Measurements from ENCODE around the gene GRIA1. TPM values are rescaled to one million over a fixed set of nuclear protein-coding genes. Genes with fewer than 3 reads are reported as not detected.
"Not testable (repeated sequence)": the region's sequence is repeated elsewhere in the genome, so short reads cannot be mapped to it uniquely, and the experiment has no call there.

Gene GRIA1
- polyA plus RNA-seq, 4 donors: 1.4 to 5.4 (median 4.1) TPM

- no peak for DNase-seq (ENCODE audit: low read depth in 4 of 4, low spot score in 3 of 4)
Measured at GRCh38 chr5:153711755-153712154, 221.3 kb downstream of the GRIA1 start.

- no peak for DNase-seq (ENCODE audit: low read depth in 4 of 4, low spot score in 3 of 4)
Measured at GRCh38 chr5:153712946-153713345, 222.5 kb downstream of the GRIA1 start.

- no peak for DNase-seq (ENCODE audit: low read depth in 4 of 4, low spot score in 3 of 4)
Measured at GRCh38 chr5:153713943-153714342, 223.5 kb downstream of the GRIA1 start.

- no peak for DNase-seq (ENCODE audit: low read depth in 4 of 4, low spot score in 3 of 4)
Measured at GRCh38 chr5:153714798-153715197, 224.3 kb downstream of the GRIA1 start.

- no peak for DNase-seq (ENCODE audit: low read depth in 4 of 4, low spot score in 3 of 4)
Measured at GRCh38 chr5:153717287-153717686, 226.8 kb downstream of the GRIA1 start.

- DNase-seq (ENCODE audit: low read depth in 4 of 4, low spot score in 3 of 4): no peak
Measured at GRCh38 chr5:153718713-153719112, 228.2 kb downstream of the GRIA1 start.

GRCh38 chr5:153719324-153719723 lies 228.9 kb downstream of the GRIA1 start:
- no peak for DNase-seq (ENCODE audit: low read depth in 4 of 4, low spot score in 3 of 4)

- DNase-seq (ENCODE audit: low read depth in 4 of 4, low spot score in 3 of 4): not testable (repeated sequence)
Measured at GRCh38 chr5:153723022-153723610, 232.6 kb downstream of the GRIA1 start.

- DNase-seq (ENCODE audit: low read depth in 4 of 4, low spot score in 3 of 4): no peak
Measured at GRCh38 chr5:153742060-153742459, 251.6 kb downstream of the GRIA1 start.

- DNase-seq (ENCODE audit: low read depth in 4 of 4, low spot score in 3 of 4): no peak
Measured at GRCh38 chr5:153744751-153745150, 254.3 kb downstream of the GRIA1 start.

- DNase-seq (ENCODE audit: low read depth in 4 of 4, low spot score in 3 of 4): no peak
Measured at GRCh38 chr5:153745778-153746395, 255.4 kb downstream of the GRIA1 start.

GRCh38 chr5:153746440-153746839 lies 256.0 kb downstream of the GRIA1 start:
- no peak for DNase-seq (ENCODE audit: low read depth in 4 of 4, low spot score in 3 of 4)

- no peak for DNase-seq (ENCODE audit: low read depth in 4 of 4, low spot score in 3 of 4)
Measured at GRCh38 chr5:153748823-153749222, 258.4 kb downstream of the GRIA1 start.

- DNase-seq (ENCODE audit: low read depth in 4 of 4, low spot score in 3 of 4): no peak
Measured at GRCh38 chr5:153749960-153750359, 259.5 kb downstream of the GRIA1 start.

- DNase-seq (ENCODE audit: low read depth in 4 of 4, low spot score in 3 of 4): no peak
Measured at GRCh38 chr5:153751251-153751650, 260.8 kb downstream of the GRIA1 start.

GRCh38 chr5:153752890-153753289 lies 262.4 kb downstream of the GRIA1 start:
- DNase-seq (ENCODE audit: low read depth in 4 of 4, low spot score in 3 of 4): no peak

- DNase-seq (ENCODE audit: low read depth in 4 of 4, low spot score in 3 of 4): no peak
Measured at GRCh38 chr5:153753645-153754432, 263.4 kb downstream of the GRIA1 start.

- DNase-seq (ENCODE audit: low read depth in 4 of 4, low spot score in 3 of 4): no peak
Measured at GRCh38 chr5:153755913-153756500, 265.5 kb downstream of the GRIA1 start.

- no peak for DNase-seq (ENCODE audit: low read depth in 4 of 4, low spot score in 3 of 4)
Measured at GRCh38 chr5:153756540-153756939, 266.1 kb downstream of the GRIA1 start.

- no peak for DNase-seq (ENCODE audit: low read depth in 4 of 4, low spot score in 3 of 4)
Measured at GRCh38 chr5:153765987-153766386, 275.5 kb downstream of the GRIA1 start.

Measured in right renal pelvis (tissue), 4 donors.